Stimulated activated CD8-positive, alpha-beta memory T cell treated with anti-CD3 and anti-CD28 coated beads, Interleukin-12 subunit alpha, Interleukin-12 subunit beta, amount 100 ng/mL, for 24 hours (primary cell): ENCODE measurements around the gene EML2.
"Not testable (repeated sequence)": the region's sequence is repeated elsewhere in the genome, so short reads cannot be mapped to it uniquely, and the experiment has no call there.

ENCODE experiments used
- DNase-seq: peaks from one replicate; pipeline ENCODE4 v3.0.0-alpha.2; 2020; ENCODE audit errors: extremely low read depth

EML2 gene

GRCh38 chr19:45653634-45654033 is 14.4 kb upstream of the EML2 start:
- DNase-seq: no peak

DNA sequence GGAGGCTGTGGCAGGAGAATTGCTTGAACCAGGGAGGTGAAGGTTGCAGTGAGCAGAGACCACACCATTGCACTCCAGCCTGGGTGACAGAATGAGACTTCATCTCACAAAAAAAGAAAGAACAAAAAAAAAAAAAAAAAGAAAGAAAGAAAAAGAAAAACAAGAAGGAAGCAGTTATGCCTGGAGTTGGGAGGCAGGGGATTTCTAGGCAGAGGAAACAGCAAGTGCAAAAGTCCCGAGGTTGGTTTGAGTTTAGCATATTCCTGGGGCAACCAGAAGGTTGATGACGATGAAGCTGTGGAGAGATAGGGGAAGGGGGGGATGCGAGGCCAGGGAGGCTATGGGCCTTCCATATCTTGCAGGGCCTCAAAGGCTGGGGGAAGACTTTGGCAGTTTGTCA is 11.5 kb upstream of the EML2 start:
- no peak for DNase-seq

GRCh38 chr19:45646345-45646698 is 7.1 kb upstream of the EML2 start:
- DNase-seq: no peak

- DNase-seq: no peak
These were observed 6.6 kb upstream of the EML2 start for GRCh38 chr19:45645631-45646344.

- no peak for DNase-seq
These were observed 6.0 kb upstream of the EML2 start for GRCh38 chr19:45645068-45645630.

- DNase-seq: no peak
These were observed 5.0 kb upstream of the EML2 start for GRCh38 chr19:45643927-45644771.

GRCh38 chr19:45643024-45643926 is 4.1 kb upstream of the EML2 start:
- peak; percentile 78 for DNase-seq

GRCh38 chr19:45641274-45642105 is 2.3 kb upstream of the EML2 start:
- DNase-seq: peak; percentile 64

DNA sequence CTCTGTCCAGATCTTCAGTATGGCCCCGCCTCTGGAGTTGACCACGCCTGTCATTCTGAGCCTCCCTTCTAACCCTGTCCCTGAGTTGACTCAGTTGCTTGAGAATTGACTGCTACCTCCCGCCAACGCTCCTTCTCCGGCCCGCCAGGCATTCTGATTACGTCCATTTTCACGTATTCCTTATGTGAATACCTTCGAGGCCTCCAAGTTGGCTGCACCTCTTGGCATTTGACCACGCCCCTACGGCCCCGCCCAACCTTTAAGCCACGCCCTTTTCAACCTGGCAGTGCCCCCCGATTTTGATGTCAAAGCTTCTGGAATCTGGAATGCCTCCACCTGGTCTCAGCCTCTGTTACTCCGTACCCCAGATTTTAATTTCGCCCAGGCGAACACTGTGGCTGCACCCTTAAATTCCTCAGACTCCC is 1.7 kb upstream of the EML2 start:
- no peak for DNase-seq

- DNase-seq: no peak
These were observed 1.1 kb downstream of the EML2 start for GRCh38 chr19:45637890-45638667.

GRCh38 chr19:45636902-45637301 is 2.3 kb downstream of the EML2 start:
- no peak for DNase-seq

DNA sequence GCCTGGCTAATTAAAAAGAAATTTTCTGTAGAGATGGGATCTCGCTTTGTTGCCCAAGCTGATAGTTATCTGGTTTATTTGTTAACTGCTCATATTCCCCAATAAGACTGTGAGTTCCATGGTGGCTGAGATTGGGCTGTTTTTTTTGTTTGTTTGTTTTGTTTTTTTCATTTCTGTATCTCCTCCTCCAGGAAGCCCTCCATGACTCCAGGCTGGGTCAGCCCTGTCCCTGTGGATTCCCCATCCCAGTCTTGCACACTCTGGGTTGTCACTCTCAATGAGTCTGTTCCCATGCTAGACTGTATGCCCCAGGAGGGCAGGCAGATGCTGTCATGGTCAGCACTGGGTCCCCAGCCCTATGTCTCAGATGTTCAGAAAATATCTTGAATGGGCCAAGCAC is 2.9 kb downstream of the EML2 start:
- no peak for DNase-seq

- DNase-seq: no peak
These were observed 6.6 kb downstream of the EML2 start for GRCh38 chr19:45632468-45633196.

DNA sequence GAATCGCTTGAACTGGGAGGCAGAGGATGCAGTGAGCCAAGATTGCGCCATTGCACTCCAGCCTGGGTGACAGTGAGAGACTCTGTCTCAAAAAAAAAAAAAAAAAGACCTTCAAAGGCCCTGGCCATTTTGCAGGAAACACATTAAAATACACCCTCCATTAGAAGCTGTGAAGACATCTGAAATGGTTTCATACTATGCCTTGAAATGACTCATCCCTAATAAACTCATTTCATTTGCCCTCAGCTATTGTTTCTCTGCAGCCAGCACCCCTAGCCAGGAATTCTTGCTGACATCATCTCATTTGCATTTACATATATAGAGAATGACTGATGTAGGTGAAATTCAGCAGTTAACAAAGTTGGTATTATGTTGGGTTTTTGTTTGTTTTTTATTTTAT is 8.7 kb downstream of the EML2 start:
- DNase-seq: no peak

DNA sequence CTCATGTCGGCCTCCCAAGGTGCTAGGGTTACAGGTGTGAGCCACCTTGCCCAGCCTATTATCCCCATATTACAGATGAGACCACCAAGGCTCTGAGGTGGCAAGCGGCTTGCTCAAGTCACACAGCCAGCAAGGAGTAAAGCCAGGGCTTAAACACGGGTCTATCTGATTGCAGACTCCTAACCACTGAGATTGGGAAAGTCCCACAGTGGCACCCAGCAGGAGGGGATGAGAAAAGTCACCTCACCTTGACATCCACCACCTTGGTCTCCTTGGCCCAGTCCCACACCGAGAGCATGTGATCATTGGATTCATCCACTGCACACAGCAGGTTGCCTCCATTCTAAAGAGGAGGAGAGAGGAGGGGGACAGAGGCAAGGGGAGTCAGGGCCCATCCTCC is 9.5 kb downstream of the EML2 start:
- no peak for DNase-seq

DNA sequence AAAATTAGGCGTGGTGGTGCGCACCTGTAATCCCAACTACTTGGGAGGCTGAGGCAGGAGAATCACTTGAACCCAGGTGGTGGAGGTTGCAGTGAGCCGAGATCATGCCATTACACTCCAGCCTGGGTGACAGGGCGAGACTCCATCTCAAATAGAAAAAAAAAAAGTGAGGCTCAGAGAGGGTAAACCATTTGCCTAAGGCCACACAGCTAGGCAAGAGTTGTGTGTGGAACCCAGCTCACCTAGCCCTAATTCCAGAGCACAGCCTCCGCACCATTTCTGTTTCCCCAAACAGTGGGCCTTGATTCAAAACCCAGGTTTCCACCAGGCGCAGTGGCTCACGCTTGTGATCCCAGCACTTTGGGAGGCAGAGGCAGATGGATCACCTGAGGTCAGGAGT is 11.0 kb downstream of the EML2 start:
- not testable (repeated sequence) for DNase-seq

DNA sequence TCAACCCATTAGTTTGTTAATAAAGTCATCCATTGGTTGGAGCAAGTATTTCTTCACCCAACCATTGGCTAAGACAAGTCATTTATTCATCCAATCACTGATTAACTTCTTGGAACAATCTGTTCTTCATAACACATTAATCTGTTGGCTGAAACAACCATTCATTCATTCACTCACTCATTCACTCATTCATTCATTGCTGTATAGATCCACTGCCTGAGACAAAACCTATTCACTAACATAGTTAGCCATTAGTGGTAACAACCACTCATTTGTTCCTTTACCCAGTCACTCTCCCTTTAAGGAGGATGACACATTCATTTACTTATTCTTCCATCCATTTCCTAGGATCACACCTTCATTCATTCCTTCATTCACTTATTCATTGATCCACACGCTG is 15.2 kb downstream of the EML2 start:
- no peak for DNase-seq

DNA sequence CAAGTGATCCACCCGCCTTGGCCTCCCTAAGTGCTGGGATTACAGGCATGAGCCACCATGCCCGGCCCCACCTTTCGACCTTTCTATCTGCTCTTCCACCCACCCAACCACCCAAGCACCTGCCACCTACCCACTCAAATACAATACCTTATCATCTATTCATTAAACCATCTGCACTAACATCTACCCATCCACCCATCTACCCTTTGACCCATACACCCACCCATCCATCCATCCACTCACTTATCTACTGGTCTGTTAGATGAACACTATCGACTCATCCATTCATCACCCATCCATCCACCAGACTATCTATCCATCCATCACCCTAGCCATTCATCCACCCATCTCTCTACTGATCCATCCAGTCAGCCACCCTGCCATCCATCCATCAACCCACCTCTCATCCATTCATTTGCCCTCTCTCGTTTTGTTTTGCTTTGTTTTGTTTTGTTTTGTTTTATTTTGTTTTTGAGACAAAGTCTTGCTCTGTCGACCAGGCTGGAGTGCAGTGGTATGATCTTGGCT is 17.2 kb downstream of the EML2 start:
- DNase-seq: no peak

DNA sequence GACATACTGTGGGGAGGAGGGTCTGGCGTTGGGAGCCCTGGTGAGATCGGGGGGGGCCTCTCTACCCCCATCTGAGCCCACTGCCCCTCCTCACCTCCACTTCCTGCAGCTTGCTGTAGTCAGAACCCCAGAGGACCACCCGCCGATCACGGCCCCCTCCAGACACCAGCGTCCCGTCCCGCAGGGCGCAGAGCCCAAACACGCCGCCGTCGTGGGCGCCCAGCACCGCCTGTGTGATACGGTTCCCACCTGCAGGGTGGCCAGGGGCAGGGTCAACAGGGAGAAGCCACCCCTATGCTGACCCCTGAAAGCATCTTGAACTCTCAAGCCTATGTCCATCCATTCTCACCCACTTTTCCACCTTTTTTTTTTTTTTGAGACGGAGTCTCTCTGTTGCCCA is 17.8 kb downstream of the EML2 start:
- DNase-seq: no peak

GRCh38 chr19:45616704-45617017 is 22.5 kb downstream of the EML2 start:
- DNase-seq: no peak
